Measurements from ENCODE around the gene FBXW8.
A peak's percentile ranks its signal among the peaks of the same experiment; 100 is the strongest.
"Not testable (repeated sequence)": the region's sequence is repeated elsewhere in the genome, so short reads cannot be mapped to it uniquely, and the experiment has no call there.

FBXW8 gene

GRCh38 chr12:117053597-117054201 lies 142.9 kb downstream of the FBXW8 start:
- no peak for DNase-seq (ENCODE audit: low spot score)

- DNase-seq (ENCODE audit: low spot score), result no peak
These were observed 143.5 kb downstream of the FBXW8 start for GRCh38 chr12:117054279-117054678.

- DNase-seq (ENCODE audit: low spot score), result not testable (repeated sequence)
These were observed 146.9 kb downstream of the FBXW8 start for GRCh38 chr12:117057626-117058025.

- no peak for DNase-seq (ENCODE audit: low spot score)
These were observed 147.8 kb downstream of the FBXW8 start for GRCh38 chr12:117058442-117059072.

GRCh38 chr12:117059156-117059555 lies 148.4 kb downstream of the FBXW8 start:
- no peak for DNase-seq (ENCODE audit: low spot score)

GRCh38 chr12:117060246-117060928 lies 149.6 kb downstream of the FBXW8 start:
- DNase-seq (ENCODE audit: low spot score), result peak; percentile 37

GRCh38 chr12:117060929-117061305 lies 150.2 kb downstream of the FBXW8 start:
- no peak for DNase-seq (ENCODE audit: low spot score)

GRCh38 chr12:117061555-117062079 lies 150.9 kb downstream of the FBXW8 start:
- no peak for DNase-seq (ENCODE audit: low spot score)

GRCh38 chr12:117063162-117063911 lies 152.6 kb downstream of the FBXW8 start:
- no peak for DNase-seq (ENCODE audit: low spot score)

GRCh38 chr12:117064049-117064448 lies 153.3 kb downstream of the FBXW8 start:
- no peak for DNase-seq (ENCODE audit: low spot score)

- DNase-seq (ENCODE audit: low spot score), result no peak
These were observed 153.8 kb downstream of the FBXW8 start for GRCh38 chr12:117064596-117064995.

GRCh38 chr12:117067016-117067415 lies 156.3 kb downstream of the FBXW8 start:
- DNase-seq (ENCODE audit: low spot score), result no peak

GRCh38 chr12:117067638-117068037 lies 156.9 kb downstream of the FBXW8 start:
- DNase-seq (ENCODE audit: low spot score), result no peak

GRCh38 chr12:117068492-117068891 lies 157.7 kb downstream of the FBXW8 start:
- DNase-seq (ENCODE audit: low spot score), result no peak

- DNase-seq (ENCODE audit: low spot score), result no peak
These were observed 158.5 kb downstream of the FBXW8 start for GRCh38 chr12:117069101-117069797.

GRCh38 chr12:117069926-117070900 lies 159.5 kb downstream of the FBXW8 start:
- DNase-seq (ENCODE audit: low spot score), result no peak

- DNase-seq (ENCODE audit: low spot score), result no peak
These were observed 160.3 kb downstream of the FBXW8 start for GRCh38 chr12:117071009-117071408.

- DNase-seq (ENCODE audit: low spot score), result no peak
These were observed 161.4 kb downstream of the FBXW8 start for GRCh38 chr12:117072106-117072505.

- no peak for DNase-seq (ENCODE audit: low spot score)
These were observed 162.2 kb downstream of the FBXW8 start for GRCh38 chr12:117072736-117073490.

GRCh38 chr12:117073611-117074010 lies 162.9 kb downstream of the FBXW8 start:
- DNase-seq (ENCODE audit: low spot score), result no peak
